Mesendoderm (in vitro differentiated cells): Measurements from ENCODE around the gene LRP6.

ENCODE experiments used
- DNase-seq: peaks from one replicate; pipeline ENCODE4 v3.0.0; 2013
- H2AK5ac ChIP-seq: 2 replicates; pipeline ENCODE4 v1.6.1; 2013; ENCODE audit warnings: low read length, inconsistent platforms
- H2BK120ac ChIP-seq: 2 replicates; pipeline ENCODE4 v1.6.1; 2013; ENCODE audit warnings: low read depth, mild to moderate bottlenecking, low read length, moderate library complexity, mixed read lengths
- H2BK15ac ChIP-seq: replicated peaks from 2 replicates; pipeline ENCODE4 v1.6.1; 2013; ENCODE audit warnings: low read depth, mild to moderate bottlenecking, moderate library complexity
- H2BK5ac ChIP-seq: 2 replicates; pipeline ENCODE4 v1.6.1; 2013; ENCODE audit warnings: low read length, inconsistent platforms
- H3K18ac ChIP-seq: 2 replicates; pipeline ENCODE4 v1.6.1; 2013; ENCODE audit warnings: mild to moderate bottlenecking, low read length, mixed read lengths
- H3K23ac ChIP-seq: one replicate; pipeline ENCODE4 v1.6.1; 2013; ENCODE audit warnings: low read length
- H3K27ac ChIP-seq: 2 replicates; pipeline ENCODE4 v1.5.1; 2013; ENCODE audit warnings: low read depth, mild to moderate bottlenecking, inconsistent platforms, low read length, moderate library complexity
- H3K27me3 ChIP-seq: 2 replicates; pipeline ENCODE4 v1.6.1; 2013; ENCODE audit warnings: low read length, control low read depth, mild to moderate bottlenecking, inconsistent platforms; ENCODE audit not compliant: insufficient read depth, poor library complexity
- H3K36me3 ChIP-seq: 2 replicates; pipeline ENCODE4 v1.6.1; 2013; ENCODE audit warnings: low read length, inconsistent platforms; ENCODE audit not compliant: control insufficient read depth, insufficient read depth
- H3K4ac ChIP-seq: one replicate; pipeline ENCODE4 v1.6.1; 2013; ENCODE audit warnings: low read depth, mild to moderate bottlenecking, low read length, moderate library complexity
- H3K4me1 ChIP-seq: 2 replicates; pipeline ENCODE4 v1.6.1; 2013; ENCODE audit warnings: low read depth, low read length, inconsistent platforms; ENCODE audit not compliant: control insufficient read depth
- H3K4me2 ChIP-seq: 2 replicates; pipeline ENCODE4 v1.6.1; 2013; ENCODE audit warnings: low read length
- H3K4me3 ChIP-seq: 2 replicates; pipeline ENCODE4 v1.5.1; 2013; ENCODE audit warnings: mild to moderate bottlenecking, low read length
- H3K56ac ChIP-seq: one replicate; pipeline ENCODE4 v1.6.1; 2013; ENCODE audit warnings: low read length
- H3K79me1 ChIP-seq: 2 replicates; pipeline ENCODE4 v1.6.1; 2013; ENCODE audit warnings: low read length, inconsistent platforms
- H3K79me2 ChIP-seq: 2 replicates; pipeline ENCODE4 v1.6.1; 2013; ENCODE audit warnings: mild to moderate bottlenecking, low read length; ENCODE audit not compliant: control insufficient read depth, insufficient read depth
- H3K9ac ChIP-seq: 2 replicates; pipeline ENCODE4 v1.6.1; 2013; ENCODE audit warnings: low read length, inconsistent platforms
- H4K5ac ChIP-seq: one replicate; pipeline ENCODE4 v1.6.1; 2013; ENCODE audit warnings: low read length
- H4K8ac ChIP-seq: one replicate; pipeline ENCODE4 v1.6.1; 2013; ENCODE audit warnings: low read depth, mild to moderate bottlenecking, control low read depth, low read length, moderate library complexity
- WGBS: extraction: QIAGEN DNeasy Blood & Tissue Kit; methylation state at CpG from one replicate; pipeline ENCODE4 v1.1.7; 2013; ENCODE audit warnings: low lambda C conversion rate, missing lambda C conversion rate; ENCODE audit not compliant: insufficient coverage; ENCODE audit errors: extremely low coverage; 5-methylcytosine and 5-hydroxymethylcytosine counted together

LRP6 gene

DNA sequence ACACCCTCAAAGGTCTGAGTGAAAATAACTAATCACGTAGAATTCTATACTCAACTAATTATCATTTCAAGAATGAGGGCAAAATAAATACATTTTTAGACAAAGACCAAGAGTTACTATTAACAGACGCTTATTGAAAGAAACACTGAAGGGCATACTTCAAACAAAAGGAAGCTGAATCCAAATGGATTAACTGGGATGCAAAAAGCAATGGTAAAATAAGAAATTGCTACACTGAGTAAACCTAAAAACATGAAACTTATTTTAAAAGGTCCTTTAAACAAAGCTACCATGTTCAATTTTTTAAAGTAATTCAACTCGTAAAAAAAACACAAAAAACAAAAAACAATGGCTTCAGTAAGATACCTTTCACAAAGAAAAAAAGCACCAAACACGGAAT lies 28.2 kb downstream of the LRP6 start:
- no peak overlapping the region for H2BK120ac ChIP-seq
- peaks cover 2% of the 10 kb centered on the region for H3K4me1 ChIP-seq
- H3K23ac ChIP-seq = no peak overlapping the region
- H3K56ac ChIP-seq = no peak overlapping the region
- H3K9ac ChIP-seq = no peak overlapping the region
- no peak overlapping the region for H2AK5ac ChIP-seq
- no peak overlapping the region for H3K4me2 ChIP-seq
- H3K4ac ChIP-seq = no peak overlapping the region
- DNase-seq = no peak
- H3K79me2 ChIP-seq = peaks cover 65% of the 10 kb centered on the region
- no peak overlapping the region for H3K18ac ChIP-seq
- H4K5ac ChIP-seq = no peak overlapping the region
- no peak overlapping the region for H3K4me3 ChIP-seq
- WGBS = no CpG with 5 or more reads among the region's 4 CpGs
- no peaks in the 10 kb centered on the region for H3K36me3 ChIP-seq
- H2BK5ac ChIP-seq = no peak overlapping the region
- H3K27ac ChIP-seq = no peak overlapping the region
- H2BK15ac ChIP-seq = no peak overlapping the region
- peaks cover 2% of the 10 kb centered on the region for H3K79me1 ChIP-seq
- no peaks in the 10 kb centered on the region for H3K27me3 ChIP-seq
- no peak overlapping the region for H4K8ac ChIP-seq

DNA sequence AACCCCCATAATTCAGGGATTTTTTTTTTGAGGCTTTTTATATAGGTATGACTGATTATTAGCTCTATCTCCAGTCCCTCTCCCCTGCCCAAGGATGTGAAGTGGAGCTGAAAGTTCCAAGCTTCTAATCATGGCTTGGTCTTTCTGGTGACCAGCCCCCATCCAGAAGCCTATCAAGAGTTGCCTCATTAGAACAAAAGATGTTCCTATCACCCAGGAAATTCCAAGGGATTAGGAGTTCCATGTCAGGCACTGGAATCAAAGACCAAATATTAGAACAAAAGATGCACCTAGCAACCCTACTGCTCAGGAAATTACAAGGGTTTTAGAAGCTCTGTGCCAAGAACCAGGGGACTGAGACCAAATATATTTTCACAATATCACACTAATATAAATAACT lies 29.9 kb downstream of the LRP6 start:
- H3K79me1 ChIP-seq = peaks cover 2% of the 10 kb centered on the region
- H4K5ac ChIP-seq = no peak overlapping the region
- H2BK15ac ChIP-seq = no peak overlapping the region
- H3K4me1 ChIP-seq = peaks cover 2% of the 10 kb centered on the region
- H3K4me2 ChIP-seq = no peak overlapping the region
- H2BK5ac ChIP-seq = no peak overlapping the region
- no peak overlapping the region for H3K23ac ChIP-seq
- no peak overlapping the region for H3K18ac ChIP-seq
- H3K36me3 ChIP-seq = no peaks in the 10 kb centered on the region
- H3K79me2 ChIP-seq = peaks cover 70% of the 10 kb centered on the region
- peak overlapping the region; percentile 66 for H3K27ac ChIP-seq
- peak overlapping the region; percentile 90 for H2BK120ac ChIP-seq
- DNase-seq = peak; percentile 64
- H3K27me3 ChIP-seq = no peaks in the 10 kb centered on the region
- H3K4ac ChIP-seq = no peak overlapping the region
- H4K8ac ChIP-seq = no peak overlapping the region
- H3K9ac ChIP-seq = no peak overlapping the region
- H3K4me3 ChIP-seq = no peak overlapping the region
- H3K56ac ChIP-seq = no peak overlapping the region
- H2AK5ac ChIP-seq = no peak overlapping the region

GRCh38 chr12:12230275-12230674 lies 36.6 kb downstream of the LRP6 start:
- peaks cover 7% of the 10 kb centered on the region for H3K4me1 ChIP-seq
- H4K5ac ChIP-seq = no peak overlapping the region
- H2BK120ac ChIP-seq = no peak overlapping the region
- no peak overlapping the region for H3K9ac ChIP-seq
- no peak overlapping the region for H3K56ac ChIP-seq
- no peak overlapping the region for H2BK5ac ChIP-seq
- no peak overlapping the region for H3K27ac ChIP-seq
- peaks cover 10% of the 10 kb centered on the region for H3K79me1 ChIP-seq
- H3K23ac ChIP-seq = no peak overlapping the region
- no peak overlapping the region for H3K18ac ChIP-seq
- H3K79me2 ChIP-seq = peaks cover 71% of the 10 kb centered on the region
- no peak overlapping the region for H4K8ac ChIP-seq
- H2BK15ac ChIP-seq = no peak overlapping the region
- H2AK5ac ChIP-seq = no peak overlapping the region
- no peak for DNase-seq
- no CpG with 5 or more reads among the region's 1 CpG for WGBS
- no peak overlapping the region for H3K4me2 ChIP-seq
- no peak overlapping the region for H3K4me3 ChIP-seq
- no peak overlapping the region for H3K4ac ChIP-seq
- H3K27me3 ChIP-seq = no peaks in the 10 kb centered on the region
- no peaks in the 10 kb centered on the region for H3K36me3 ChIP-seq

GRCh38 chr12:12229556-12230092 lies 37.2 kb downstream of the LRP6 start:
- Histone ChIP-seq H3K4me3 (no peak overlapping the region), H3K4ac (no peak overlapping the region), H2BK15ac (no peak overlapping the region), H3K23ac (no peak overlapping the region), H4K8ac (no peak overlapping the region), H3K27me3 (no peaks in the 10 kb centered on the region), H3K36me3 (no peaks in the 10 kb centered on the region), H3K4me1 (peaks cover 7% of the 10 kb centered on the region), H2AK5ac (no peak overlapping the region), H3K79me1 (peaks cover 10% of the 10 kb centered on the region), H3K27ac (no peak overlapping the region), H2BK5ac (no peak overlapping the region), H4K5ac (no peak overlapping the region), H3K56ac (no peak overlapping the region), H3K79me2 (peaks cover 72% of the 10 kb centered on the region), H3K4me2 (no peak overlapping the region), H3K18ac (no peak overlapping the region), H3K9ac (no peak overlapping the region), H2BK120ac (no peak overlapping the region)
- WGBS = no CpG with 5 or more reads among the region's 1 CpG
- no peak for DNase-seq

DNA sequence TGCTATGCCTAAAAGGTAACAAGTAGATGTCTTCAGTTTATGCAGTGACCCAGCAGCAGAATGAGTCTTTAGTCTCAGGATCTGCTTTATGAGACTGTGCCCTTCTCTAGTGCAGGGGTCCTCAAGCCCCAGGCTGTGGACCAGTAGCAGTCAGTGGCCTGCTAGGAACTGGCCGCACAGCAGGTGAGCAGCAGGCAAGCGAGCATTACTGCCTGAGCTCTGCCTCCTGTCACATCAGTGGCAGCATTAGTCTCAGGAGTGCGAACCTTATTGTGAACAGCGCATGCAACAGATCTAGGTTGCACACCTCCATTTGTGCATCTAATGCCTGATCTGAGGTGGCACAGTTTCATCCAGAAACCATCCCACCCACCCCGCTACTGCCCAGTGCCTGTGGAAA lies 38.4 kb downstream of the LRP6 start:
- H2BK5ac ChIP-seq = no peak overlapping the region
- no CpG with 5 or more reads among the region's 5 CpGs for WGBS
- H3K36me3 ChIP-seq = no peaks in the 10 kb centered on the region
- no peak overlapping the region for H4K8ac ChIP-seq
- no peak overlapping the region for H3K4me2 ChIP-seq
- no peak overlapping the region for H4K5ac ChIP-seq
- no peaks in the 10 kb centered on the region for H3K27me3 ChIP-seq
- H3K79me1 ChIP-seq = peaks cover 10% of the 10 kb centered on the region
- no peak for DNase-seq
- H3K23ac ChIP-seq = no peak overlapping the region
- H2BK120ac ChIP-seq = no peak overlapping the region
- H3K18ac ChIP-seq = no peak overlapping the region
- H3K4me3 ChIP-seq = no peak overlapping the region
- H3K4me1 ChIP-seq = peaks cover 7% of the 10 kb centered on the region
- H3K9ac ChIP-seq = no peak overlapping the region
- H3K56ac ChIP-seq = peak overlapping the region; percentile 10
- H2AK5ac ChIP-seq = no peak overlapping the region
- peaks cover 71% of the 10 kb centered on the region for H3K79me2 ChIP-seq
- H3K27ac ChIP-seq = no peak overlapping the region
- no peak overlapping the region for H3K4ac ChIP-seq
- H2BK15ac ChIP-seq = no peak overlapping the region

GRCh38 chr12:12226187-12226586 lies 40.7 kb downstream of the LRP6 start:
- Histone ChIP-seq H3K36me3 (no peaks in the 10 kb centered on the region), H2BK15ac (no peak overlapping the region), H3K27me3 (no peaks in the 10 kb centered on the region), H3K4me2 (no peak overlapping the region), H2BK120ac (no peak overlapping the region), H3K18ac (no peak overlapping the region), H3K4me1 (peaks cover 4% of the 10 kb centered on the region), H3K79me1 (peaks cover 11% of the 10 kb centered on the region), H3K79me2 (peaks cover 63% of the 10 kb centered on the region), H2AK5ac (no peak overlapping the region), H4K8ac (no peak overlapping the region), H3K4me3 (no peak overlapping the region), H4K5ac (no peak overlapping the region), H3K23ac (no peak overlapping the region), H3K56ac (no peak overlapping the region), H2BK5ac (no peak overlapping the region), H3K27ac (no peak overlapping the region), H3K4ac (no peak overlapping the region), H3K9ac (no peak overlapping the region)
- no CpG with 5 or more reads among the region's 1 CpG for WGBS
- no peak for DNase-seq
